HG03175 (cell line): ENCODE measurements around the gene HMCN2.

Experiments
- ATAC-seq: cut with Tn5 transposase; IDR thresholded peaks from one replicate; pipeline ENCODE4 v1.9.1; 2021; ENCODE audit warnings: mild to moderate bottlenecking, moderate library complexity; ENCODE audit not compliant: unreplicated experiment

The HMCN2 gene

GRCh38 chr9:130341839-130342713, 76.5 kb downstream of the HMCN2 start:
- no peak for ATAC-seq

- no peak for ATAC-seq
These were observed 77.1 kb downstream of the HMCN2 start for GRCh38 chr9:130342714-130343085.

- no peak for ATAC-seq
These were observed 77.9 kb downstream of the HMCN2 start for GRCh38 chr9:130343445-130343918.

DNA sequence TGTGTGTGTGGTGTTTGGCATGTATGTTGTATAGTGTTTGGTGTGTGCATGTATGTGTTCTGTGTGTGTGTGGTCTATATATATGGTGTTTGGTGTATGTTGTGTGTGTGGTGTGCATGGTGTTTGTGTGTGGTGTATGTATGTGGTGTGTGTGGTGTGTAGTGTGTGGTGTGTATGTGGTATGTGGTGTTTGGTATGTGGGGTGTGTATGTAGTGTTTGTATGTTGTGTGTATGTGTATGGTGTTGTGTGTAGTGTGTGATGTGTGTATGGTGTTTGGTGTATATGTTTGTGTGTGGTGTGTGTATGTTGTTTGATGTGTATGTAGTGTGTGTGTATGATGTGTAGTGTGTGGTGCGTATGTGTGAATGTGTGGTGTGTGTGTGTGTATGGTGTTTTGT, 78.8 kb downstream of the HMCN2 start:
- ATAC-seq = no peak

GRCh38 chr9:130345009-130345896, 79.7 kb downstream of the HMCN2 start:
- ATAC-seq = no peak

- no peak for ATAC-seq
These were observed 80.4 kb downstream of the HMCN2 start for GRCh38 chr9:130345897-130346385.

DNA sequence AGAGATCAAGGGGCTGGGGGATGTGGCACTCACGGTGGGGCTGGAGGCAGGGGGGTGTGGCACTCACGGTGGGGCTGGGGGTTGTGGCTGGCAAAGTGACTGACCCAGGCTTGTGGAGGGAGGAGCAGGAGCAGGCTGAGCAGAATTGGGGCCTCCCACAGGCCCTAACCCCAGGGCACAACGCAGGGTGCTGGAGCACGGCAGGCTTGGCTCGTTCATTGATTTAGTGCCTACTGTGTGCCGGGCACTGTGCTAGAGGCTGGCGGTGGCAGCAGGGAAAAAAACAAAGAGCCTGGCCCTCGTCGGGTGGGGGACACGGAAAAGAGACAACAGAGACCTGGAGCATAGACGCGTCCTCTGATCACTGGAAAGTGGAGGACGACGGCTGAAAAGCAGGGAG, 80.9 kb downstream of the HMCN2 start:
- no peak for ATAC-seq

DNA sequence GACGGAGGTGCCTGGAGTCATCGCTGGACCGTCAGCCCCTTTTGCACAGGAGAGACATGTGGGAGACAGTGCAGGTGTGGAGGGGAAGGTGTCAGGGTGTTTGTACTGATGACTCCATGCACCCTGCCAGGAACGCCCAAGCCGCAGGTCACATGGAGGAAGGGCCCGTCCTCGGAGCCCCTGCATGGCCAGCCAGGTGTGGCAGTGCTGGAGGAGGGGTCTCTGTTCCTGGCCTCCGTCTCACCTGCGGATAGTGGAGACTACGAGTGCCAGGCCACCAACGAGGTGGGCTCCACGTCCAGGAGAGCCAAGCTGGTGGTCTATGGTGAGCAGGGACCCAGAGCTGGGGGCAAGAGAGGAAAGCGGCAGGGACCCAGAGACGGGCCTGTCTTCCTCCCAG, 81.5 kb downstream of the HMCN2 start:
- ATAC-seq = no peak

DNA sequence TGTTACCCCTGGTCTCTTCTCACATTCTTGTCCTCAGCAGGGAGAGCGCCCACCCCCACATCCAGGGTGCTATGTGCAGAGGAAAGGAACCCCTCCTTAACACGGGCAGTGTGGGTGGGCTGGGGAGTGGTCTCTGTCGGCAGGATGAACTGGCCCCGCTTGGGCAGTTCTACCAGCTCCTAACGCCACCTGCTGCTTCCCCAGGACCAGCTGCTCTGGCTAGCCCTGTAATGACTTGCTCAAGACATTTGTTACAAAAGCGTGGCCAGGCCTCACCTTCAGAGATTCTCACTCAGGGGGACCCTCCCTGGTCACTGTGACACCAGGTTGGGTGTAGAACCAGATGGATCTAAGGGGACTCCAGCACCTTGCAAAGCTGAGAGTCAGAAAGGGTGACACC, 82.4 kb downstream of the HMCN2 start:
- no peak for ATAC-seq

DNA sequence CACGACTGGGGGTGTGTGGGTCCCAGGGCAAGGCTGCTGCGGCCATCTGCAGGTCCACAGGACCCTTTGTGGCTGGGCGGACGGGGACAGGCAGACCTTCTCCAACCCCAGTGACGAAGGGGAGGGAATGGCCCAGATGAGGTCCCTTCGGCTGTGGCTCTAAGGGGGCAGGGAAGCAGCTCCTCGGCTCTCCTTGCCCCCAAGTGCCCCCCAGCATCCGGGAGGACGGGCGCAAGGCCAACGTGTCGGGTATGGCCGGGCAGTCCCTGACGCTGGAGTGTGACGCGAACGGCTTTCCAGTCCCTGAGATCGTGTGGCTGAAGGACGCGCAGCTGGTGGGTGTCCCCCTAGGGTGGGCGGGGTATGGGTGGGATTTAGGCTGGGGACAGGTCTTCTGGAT, 82.8 kb downstream of the HMCN2 start:
- no peak for ATAC-seq

DNA sequence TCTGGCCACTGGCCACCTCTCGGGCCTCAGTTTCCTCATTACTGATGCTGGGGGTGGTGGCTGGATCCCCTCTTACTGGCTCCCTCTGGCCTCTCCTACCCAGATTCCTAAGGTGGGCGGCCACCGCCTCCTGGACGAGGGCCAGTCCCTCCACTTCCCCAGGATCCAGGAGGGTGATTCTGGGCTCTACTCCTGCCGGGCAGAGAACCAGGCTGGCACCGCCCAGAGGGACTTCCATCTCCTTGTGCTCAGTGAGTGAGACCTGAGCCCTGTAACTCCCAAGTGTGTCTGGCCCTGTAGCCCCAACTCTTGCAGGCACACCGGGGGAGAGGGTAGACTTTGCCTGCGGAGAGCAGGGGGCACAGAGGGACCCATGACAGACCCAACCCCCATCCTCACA, 83.3 kb downstream of the HMCN2 start:
- no peak for ATAC-seq

GRCh38 chr9:130349398-130349797, 83.8 kb downstream of the HMCN2 start:
- ATAC-seq = no peak

DNA sequence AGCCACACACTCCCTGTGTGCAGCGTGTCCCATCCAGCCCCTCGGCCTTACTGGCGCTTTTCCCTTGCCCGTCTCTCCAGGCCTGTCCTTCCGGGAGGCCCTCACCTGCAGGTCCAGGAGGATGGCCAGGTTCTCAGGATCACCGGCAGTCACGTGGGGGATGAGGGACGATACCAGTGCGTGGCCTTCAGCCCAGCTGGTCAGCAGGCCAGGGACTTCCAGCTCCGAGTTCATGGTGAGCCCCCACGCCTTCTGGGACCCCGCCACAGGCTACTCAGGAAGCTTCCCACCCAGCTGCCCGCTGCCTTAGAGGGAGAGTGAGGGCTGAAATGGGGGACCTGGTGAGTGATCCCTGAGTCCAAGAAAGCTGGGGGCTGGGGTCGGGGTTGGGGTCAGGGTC, 85.8 kb downstream of the HMCN2 start:
- ATAC-seq = no peak

DNA sequence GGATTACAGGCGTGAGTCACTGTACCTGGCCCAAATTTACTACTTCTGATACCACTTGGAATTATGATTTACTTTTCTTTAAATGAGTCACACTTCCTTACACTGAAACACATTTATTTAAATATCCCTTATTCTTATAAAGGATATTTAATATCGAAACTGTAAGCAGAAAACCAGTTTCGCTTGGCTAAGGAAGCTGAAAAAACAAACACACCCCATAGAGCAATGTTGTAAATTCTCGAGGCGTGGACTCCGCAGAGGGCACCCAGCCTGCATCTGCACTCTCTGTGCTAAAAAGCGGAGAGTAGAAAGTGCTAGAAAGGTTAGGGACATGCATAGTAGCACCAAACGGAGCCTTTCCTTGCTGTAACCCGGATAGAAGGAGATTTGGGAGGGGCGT, 86.5 kb downstream of the HMCN2 start:
- no peak for ATAC-seq

DNA sequence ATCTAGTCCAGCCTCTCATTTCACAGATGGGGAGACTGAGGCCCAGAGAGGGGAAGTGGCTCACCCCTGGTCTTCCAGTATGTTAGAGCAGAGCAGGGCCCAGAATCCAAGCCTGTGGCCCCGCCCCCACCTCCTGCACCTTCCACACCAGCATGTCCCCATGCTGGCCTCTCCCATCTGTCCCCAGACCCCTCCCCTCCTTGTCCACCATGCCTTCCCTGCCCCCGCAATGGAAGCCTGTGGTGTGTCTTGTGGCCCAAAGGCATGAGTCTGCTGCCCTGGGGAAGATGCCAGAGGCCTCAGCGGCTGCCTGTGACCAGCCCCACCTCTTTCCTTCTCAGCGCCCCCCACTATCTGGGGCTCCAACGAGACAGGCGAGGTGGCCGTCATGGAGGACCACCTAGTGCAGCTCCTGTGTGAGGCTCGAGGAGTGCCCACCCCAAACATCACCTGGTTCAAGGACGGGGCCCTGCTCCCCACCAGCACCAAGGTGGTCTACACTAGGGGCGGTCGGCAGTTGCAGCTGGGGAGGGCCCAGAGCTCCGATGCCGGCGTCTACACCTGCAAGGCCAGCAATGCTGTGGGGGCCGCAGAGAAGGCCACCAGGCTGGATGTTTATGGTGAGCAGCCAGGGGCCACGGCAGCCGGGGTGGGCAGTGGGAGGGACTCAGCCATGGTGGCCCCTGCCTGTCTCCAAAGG, 87.2 kb downstream of the HMCN2 start:
- no peak for ATAC-seq

DNA sequence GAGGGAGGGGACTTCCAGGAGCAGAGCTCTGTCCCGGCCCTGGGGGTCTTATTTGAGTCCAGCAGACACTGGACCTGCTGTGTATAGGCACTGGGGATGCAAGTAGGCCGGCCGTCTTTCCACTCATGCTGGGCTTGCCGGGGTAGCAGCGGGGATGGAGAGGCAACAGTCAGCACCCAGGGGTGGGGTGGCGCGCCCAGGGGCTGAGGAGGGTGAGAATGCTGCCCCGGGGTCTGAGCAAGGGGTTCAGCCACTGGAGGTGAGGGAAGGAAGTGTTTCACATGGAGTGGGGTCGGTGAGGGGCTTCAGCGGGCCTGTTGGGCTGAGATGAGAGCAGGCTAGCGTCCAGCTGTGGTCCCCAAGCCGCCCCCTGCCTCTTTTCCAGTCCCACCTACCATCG, 88.8 kb downstream of the HMCN2 start:
- no peak for ATAC-seq

GRCh38 chr9:130354806-130355205, 89.2 kb downstream of the HMCN2 start:
- ATAC-seq = no peak

DNA sequence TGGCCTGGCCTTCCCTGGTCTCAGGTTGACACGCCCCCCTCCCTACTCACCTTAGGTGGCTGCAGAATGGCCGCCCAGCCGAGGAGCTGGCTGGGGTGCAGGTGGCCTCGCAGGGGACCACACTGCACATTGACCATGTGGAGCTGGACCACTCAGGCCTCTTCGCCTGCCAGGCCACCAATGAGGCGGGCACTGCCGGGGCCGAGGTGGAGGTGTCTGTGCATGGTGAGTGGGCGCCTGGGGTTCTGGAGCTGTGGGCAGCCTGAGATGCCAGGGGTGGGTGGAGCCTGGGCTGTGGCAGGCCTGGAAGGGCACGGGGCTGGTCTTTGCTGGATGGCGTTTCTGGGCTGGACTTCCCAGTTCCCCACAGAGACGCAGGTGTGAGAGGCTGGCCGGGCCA, 90.5 kb downstream of the HMCN2 start:
- ATAC-seq = no peak

DNA sequence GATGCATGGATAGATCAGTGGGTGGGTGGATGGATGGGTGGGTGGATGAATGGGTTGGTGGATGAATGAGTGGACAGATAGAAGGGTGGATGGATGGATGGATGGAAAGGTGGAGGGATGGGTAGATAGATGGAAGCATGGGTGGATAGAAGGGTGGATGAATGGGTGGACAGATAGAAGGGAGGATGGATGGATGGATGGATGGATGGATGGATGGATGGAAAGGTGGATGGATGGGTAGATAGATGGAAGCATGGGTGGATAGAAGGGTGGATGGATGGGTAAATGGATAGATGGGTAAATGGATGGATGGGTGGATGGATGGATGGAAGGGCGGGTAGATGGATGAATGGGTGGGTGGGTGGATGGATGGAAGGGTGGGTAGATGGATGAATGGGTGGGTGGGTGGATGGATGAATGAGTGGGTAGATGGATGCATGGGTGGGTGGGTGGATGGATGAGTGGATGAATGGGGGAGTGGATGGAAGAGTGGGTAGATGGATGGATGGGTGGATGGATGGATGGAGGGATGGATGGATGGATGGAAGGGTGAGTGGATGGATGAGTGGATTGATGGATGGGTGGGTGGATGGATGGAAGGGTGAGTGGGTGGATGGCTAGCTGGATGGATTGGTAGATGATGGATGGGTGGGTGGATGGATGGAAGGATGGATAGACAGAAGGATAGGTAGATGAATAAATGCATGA, 91.5 kb downstream of the HMCN2 start:
- ATAC-seq = no peak

- no peak for ATAC-seq
These were observed 93.4 kb downstream of the HMCN2 start for GRCh38 chr9:130358928-130359327.

- no peak for ATAC-seq
These were observed 94.3 kb downstream of the HMCN2 start for GRCh38 chr9:130359819-130360218.
